DMS79 (cell line): ENCODE results near the gene ECM1.

Experiments used
- DNase-seq: peaks from one replicate; lab custom pipeline; 2025; lab: John Stamatoyannopoulos, UW

The ECM1 gene

GRCh38 chr1:150512846-150513245, 4.9 kb downstream of the ECM1 start:
- no peak for DNase-seq

- DNase-seq, result no peak
Measured at GRCh38 chr1:150513351-150513791, 5.5 kb downstream of the ECM1 start.

GRCh38 chr1:150514260-150514659, 6.4 kb downstream of the ECM1 start:
- no peak for DNase-seq

GRCh38 chr1:150514913-150515327, 7.0 kb downstream of the ECM1 start:
- no peak for DNase-seq

GRCh38 chr1:150515328-150516049, 7.6 kb downstream of the ECM1 start, which contains the start of gene FALEC:
FALEC (plus strand) TSS chr1:150515752.
- peak; percentile 88 for DNase-seq

- DNase-seq, result no peak
Measured at GRCh38 chr1:150516050-150516591, 8.2 kb downstream of the ECM1 start.

- no peak for DNase-seq
Measured at GRCh38 chr1:150516616-150517015, 8.7 kb downstream of the ECM1 start.

- DNase-seq, result no peak
Measured at GRCh38 chr1:150521196-150521968, 13.5 kb downstream of the ECM1 start.

GRCh38 chr1:150525348-150525747, 17.4 kb downstream of the ECM1 start:
- DNase-seq, result no peak

GRCh38 chr1:150528196-150528595, 20.3 kb downstream of the ECM1 start:
- no peak for DNase-seq

- DNase-seq, result no peak
Measured at GRCh38 chr1:150529017-150529416, 21.1 kb downstream of the ECM1 start.

- DNase-seq, result no peak
Measured at GRCh38 chr1:150530491-150531159, 22.7 kb downstream of the ECM1 start.

GRCh38 chr1:150532860-150533259, 25.0 kb downstream of the ECM1 start:
- no peak for DNase-seq

GRCh38 chr1:150534002-150534401, 26.1 kb downstream of the ECM1 start:
- no peak for DNase-seq

- no peak for DNase-seq
Measured at GRCh38 chr1:150535511-150536287, 27.8 kb downstream of the ECM1 start.

GRCh38 chr1:150536836-150537731, 29.2 kb downstream of the ECM1 start:
- no peak for DNase-seq

GRCh38 chr1:150537732-150538684, 30.1 kb downstream of the ECM1 start:
- DNase-seq, result no peak

GRCh38 chr1:150543500-150544143, 35.7 kb downstream of the ECM1 start:
- DNase-seq, result no peak

- DNase-seq, result no peak
Measured at GRCh38 chr1:150544204-150544603, 36.3 kb downstream of the ECM1 start.
